COR-L47 (cell line): ENCODE results near the gene SSH2.
"Not testable (repeated sequence)": the region's sequence is repeated elsewhere in the genome, so short reads cannot be mapped to it uniquely, and the experiment has no call there.

ENCODE experiments used
- DNase-seq: peaks from one replicate; lab custom pipeline; 2025; lab: John Stamatoyannopoulos, UW

Gene SSH2

DNA sequence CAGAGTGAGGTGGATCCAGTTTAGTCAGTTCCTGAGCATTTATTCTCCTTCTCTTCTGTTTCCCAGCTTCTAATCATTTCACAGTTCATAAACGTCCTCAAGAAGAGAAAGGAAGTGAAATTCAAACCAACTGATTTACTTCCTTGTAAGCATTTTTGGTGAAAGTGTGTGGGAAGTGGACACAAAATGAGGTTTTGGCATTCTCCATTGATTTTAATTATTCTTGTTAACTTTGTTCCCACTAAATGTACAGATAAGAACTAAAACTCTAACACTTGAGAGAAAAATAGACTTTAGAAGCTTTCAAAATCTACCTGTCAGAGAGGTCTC lies 264.6 kb downstream of the SSH2 start:
- no peak for DNase-seq

GRCh38 chr17:29664743-29665480 lies 265.1 kb downstream of the SSH2 start:
- no peak for DNase-seq

- DNase-seq, result no peak
Observed at GRCh38 chr17:29663155-29663554, 266.9 kb downstream of the SSH2 start.

GRCh38 chr17:29661213-29661612 lies 268.8 kb downstream of the SSH2 start:
- no peak for DNase-seq

GRCh38 chr17:29659155-29659554 lies 270.9 kb downstream of the SSH2 start:
- no peak for DNase-seq

GRCh38 chr17:29655323-29655722 lies 274.7 kb downstream of the SSH2 start:
- no peak for DNase-seq

DNA sequence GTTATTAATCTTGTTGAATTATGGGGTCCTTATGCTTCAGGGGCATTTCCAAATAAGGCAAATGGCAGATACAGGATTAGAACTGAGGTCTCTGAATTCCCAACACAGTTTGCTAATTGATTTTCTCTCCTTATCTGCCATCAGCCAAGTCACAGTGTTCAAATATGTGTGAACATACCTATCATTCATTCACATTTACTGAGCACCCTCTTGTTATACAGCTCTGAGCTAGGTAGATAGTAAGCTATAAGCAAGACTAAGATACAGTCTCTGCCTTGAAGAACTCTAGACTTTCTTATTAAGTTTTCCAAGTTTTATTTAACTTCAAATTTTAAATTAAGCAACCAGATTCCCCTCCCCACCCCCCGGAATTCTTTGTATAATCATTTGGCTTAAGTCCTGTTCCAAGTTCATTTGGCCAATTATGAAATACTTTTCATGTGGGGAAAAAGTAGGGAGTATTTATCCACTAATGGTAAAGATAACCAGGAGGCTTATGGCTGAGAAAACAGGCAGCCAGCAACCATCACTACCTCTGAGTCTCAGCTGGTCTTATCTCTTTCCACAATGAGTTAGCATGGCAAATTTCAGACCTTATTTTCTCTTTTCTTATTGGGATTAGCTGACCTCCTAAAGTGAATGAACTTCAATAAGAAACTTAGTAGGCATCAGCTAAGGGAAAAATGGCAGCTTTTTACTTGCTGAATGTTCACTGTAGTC lies 275.9 kb downstream of the SSH2 start:
- no peak for DNase-seq

DNA sequence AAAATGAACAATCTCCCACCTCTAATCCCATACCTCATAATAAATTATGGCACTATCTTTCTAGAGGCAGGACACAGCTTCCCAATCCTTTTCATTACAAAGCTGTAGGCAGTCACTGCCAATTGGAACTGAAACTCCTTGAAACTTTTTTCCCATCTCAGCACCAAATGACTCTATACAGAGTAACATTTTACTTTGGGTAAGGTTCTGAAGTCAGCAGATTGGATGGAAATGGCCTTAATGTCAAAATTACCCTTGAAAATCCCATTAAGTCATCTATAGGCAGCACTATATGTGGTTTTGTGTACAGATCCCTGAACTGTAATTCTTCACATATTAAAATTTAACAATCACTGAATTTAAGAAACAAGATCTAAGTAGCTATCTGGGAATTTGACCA lies 277.1 kb downstream of the SSH2 start:
- DNase-seq, result no peak

GRCh38 chr17:29651913-29652312 lies 278.1 kb downstream of the SSH2 start:
- not testable (repeated sequence) for DNase-seq

- DNase-seq, result no peak
Observed at GRCh38 chr17:29650396-29650795, 279.6 kb downstream of the SSH2 start.

- no peak for DNase-seq
Observed at GRCh38 chr17:29649359-29649758, 280.7 kb downstream of the SSH2 start.

DNA sequence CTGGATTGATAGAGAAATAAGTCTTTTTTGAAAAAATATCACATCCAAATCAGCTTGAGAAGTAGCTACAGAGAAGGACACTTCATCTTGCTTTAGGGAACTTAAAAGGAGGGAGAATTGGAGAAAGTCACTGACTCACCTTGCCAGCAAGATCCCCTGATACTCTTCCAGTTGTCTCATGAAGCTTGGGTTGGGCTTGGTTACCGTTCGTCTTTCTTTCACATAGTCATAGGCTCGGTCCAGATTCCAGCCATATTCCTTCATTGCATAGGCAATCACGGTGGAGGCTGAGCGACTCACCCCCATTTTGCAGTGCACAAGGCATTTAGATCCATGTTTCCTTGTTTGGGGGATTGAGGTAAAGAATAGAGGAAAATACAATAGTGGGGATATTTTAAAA lies 282.0 kb downstream of the SSH2 start:
- no peak for DNase-seq

DNA sequence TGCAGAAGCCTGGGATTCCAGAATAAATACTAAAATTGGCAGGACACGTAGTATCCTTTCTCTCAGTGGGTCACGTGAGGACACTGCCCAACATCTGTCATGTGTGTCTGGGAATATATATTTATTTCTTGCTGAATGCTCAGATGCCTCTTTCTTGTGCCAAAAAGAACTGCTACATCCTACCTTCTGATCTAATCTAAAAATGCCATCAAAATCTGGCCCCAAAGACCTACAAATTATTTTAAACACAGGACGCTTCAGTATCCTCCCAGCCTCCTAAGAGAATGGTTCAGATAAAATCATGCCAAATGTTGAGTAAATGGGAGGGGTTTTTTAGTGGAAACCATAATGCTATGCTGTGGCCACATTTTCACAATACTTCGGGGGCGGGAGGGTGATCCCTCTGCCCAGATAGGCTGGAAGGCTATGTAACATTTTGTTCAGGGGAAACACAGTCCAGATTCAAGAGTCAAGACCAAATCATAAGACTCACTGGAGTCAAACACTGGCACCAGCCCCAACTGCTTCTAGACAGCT lies 284.4 kb downstream of the SSH2 start:
- no peak for DNase-seq

- no peak for DNase-seq
Observed at GRCh38 chr17:29643817-29644160, 286.2 kb downstream of the SSH2 start.

- no peak for DNase-seq
Observed at GRCh38 chr17:29642171-29642611, 287.8 kb downstream of the SSH2 start.

DNA sequence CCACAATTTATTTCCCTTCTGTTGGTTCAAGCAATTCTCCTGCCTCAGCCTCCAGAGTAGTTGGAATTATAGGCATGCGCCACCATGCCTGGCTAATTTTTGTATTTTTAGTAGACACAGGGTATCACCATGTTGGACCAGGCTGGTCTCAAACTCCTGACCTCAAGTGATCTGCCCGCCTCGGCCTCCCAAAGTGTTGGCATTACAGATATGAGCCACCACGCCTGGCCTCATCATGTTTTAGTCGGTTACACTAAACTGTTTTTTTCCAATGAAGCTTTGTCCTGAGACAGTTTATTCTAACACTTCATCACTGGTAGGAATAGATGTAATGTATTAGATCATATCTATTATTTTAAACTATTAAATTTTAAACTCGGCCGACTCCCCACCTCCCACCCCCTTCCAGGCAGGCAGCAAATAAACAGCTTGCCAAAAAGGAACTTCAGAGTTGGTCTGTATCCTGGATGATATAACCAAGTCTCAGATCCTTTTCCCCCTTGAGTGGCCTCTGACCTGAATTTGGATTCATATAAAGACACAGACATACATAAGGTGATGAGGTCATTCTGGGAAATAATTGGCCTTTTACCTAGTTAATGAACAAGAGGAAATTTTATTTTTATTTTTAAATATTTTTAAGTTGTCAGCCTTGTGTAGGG lies 288.9 kb downstream of the SSH2 start:
- no peak for DNase-seq

DNA sequence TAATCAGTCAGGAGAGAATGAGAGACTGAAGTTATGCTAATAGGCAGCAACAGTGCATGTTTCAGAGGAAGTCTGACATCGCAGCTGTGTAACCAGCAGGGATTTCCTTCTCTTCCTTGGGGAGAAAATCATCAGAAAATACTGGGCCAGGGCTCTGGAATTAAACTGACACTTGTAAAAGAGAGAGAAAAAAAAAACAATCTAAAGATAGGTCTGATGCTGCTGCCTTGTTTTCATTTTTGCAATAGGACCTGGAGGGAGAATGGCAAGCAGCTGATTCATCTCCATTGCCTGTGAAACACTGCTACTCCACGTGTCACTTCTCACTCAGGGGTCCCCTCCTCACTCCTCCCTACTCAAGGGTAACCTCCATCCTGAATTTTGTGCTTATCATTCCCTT lies 289.6 kb downstream of the SSH2 start:
- no peak for DNase-seq

GRCh38 chr17:29633886-29634285 lies 296.1 kb downstream of the SSH2 start:
- no peak for DNase-seq

DNA sequence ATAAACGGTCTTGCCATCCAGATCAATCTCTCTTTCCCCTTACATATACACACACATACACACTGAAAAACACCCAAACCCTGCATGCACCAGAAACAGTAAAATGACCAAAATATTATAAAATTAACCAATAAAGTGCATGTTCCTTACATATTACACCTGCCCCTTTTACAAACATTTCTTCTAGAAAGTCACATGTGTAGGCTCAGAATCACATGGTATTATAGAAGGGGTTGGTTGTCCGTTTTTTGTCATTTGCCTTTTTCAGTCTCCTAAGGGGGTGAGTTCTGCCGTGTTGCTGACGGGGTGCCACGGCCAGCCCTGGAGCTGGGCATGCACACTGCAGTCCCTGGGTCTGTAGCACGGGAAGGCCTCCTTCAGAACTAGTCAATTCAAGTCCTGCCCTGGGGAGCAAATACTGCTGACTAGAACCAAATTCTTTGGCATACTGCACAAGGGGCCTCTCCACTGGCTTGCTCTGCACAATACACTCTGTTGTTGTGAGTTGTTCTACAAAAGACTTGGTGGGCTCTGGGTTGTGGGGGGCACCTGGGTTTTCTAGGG lies 299.3 kb downstream of the SSH2 start:
- DNase-seq, result no peak

GRCh38 chr17:29629839-29630238 lies 300.2 kb downstream of the SSH2 start:
- DNase-seq, result no peak

DNA sequence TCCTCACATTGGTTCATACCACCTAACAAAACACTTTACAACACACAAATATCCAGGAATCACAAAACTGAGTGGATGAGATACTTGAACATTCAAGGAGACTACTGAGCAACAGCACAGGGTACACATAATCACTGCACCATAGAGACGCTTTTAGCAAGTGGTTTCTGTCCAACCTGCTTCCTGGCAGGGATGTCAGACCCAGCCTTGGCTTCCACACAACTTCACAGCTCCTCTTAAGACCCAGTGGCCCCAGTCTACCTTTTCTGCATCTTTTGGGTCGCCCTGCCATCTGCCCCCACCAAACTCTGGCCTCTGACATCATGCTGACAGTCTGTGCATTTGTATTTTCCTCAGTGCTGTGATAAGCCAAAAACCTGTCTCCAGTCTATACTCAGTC lies 301.4 kb downstream of the SSH2 start:
- DNase-seq, result no peak

- no peak for DNase-seq
Observed at GRCh38 chr17:29627951-29628350, 302.1 kb downstream of the SSH2 start.
